HG03354 (cell line): ENCODE data around the gene CRADD.

Experiments
- ATAC-seq: cut with Tn5 transposase; IDR thresholded peaks from one replicate; pipeline ENCODE4 v1.9.1; 2021; ENCODE audit warnings: mild to moderate bottlenecking; ENCODE audit not compliant: unreplicated experiment, poor library complexity, severe bottlenecking

The CRADD gene

GRCh38 chr12:93825931-93826555, 148.9 kb downstream of the CRADD start:
- no peak for ATAC-seq

DNA sequence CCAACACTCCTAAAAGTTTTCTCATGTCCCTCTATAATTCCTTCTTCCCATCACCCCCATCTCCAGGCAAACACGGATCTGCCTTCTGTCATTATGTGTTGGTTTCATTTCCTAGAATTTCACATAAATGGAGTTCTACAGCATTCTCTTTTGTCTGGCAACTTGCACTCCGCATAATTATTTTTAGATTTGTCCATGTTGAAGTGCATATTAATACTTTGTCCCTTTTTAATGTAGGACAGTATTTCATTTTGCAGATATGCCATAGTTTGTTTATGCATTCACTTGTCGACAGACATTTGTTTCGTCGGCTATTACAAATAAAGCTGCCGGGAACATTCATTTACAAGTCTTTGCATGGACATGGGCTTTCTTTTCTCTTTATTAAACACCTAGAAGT, 150.0 kb downstream of the CRADD start:
- no peak for ATAC-seq

DNA sequence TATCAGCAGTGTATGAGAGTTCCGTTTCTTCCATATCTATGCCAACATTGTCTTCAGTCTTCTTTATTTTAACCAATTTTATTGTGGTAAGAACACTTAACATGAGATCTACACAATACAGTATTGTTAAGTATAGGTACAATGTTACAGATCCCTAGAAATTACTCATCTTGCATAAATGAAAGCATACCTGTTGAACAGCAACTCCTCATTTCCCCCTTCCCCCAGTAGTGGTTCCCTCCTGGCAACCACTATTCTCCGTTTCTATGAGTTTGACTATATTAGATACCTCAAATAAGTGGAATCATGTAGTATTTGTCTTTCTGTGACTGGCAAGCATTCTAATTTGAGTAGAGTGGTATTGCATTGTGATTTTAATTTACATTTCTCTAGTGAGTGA, 150.5 kb downstream of the CRADD start:
- no peak for ATAC-seq

- no peak for ATAC-seq
These were observed 151.8 kb downstream of the CRADD start for GRCh38 chr12:93829016-93829415.

- ATAC-seq = no peak
These were observed 154.2 kb downstream of the CRADD start for GRCh38 chr12:93831374-93831773.

DNA sequence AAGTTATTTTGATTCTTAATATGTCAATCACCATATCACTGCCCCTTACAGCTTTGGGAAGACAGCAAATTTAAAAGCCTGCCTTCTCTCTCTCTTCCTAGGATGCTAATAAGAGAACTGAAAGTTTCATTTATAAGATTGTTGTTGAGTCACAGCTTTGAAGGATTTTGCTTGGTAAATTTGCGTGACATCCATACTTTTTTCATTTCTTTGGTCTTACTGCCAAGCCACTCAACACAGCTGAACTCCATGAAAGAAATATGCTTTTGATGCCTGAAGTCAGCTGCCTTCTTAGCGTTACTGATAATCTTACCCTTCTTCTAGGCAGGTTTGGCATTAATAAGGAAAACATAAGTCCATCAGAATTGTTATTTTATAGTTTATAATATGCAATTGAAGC, 155.0 kb downstream of the CRADD start:
- ATAC-seq = no peak

DNA sequence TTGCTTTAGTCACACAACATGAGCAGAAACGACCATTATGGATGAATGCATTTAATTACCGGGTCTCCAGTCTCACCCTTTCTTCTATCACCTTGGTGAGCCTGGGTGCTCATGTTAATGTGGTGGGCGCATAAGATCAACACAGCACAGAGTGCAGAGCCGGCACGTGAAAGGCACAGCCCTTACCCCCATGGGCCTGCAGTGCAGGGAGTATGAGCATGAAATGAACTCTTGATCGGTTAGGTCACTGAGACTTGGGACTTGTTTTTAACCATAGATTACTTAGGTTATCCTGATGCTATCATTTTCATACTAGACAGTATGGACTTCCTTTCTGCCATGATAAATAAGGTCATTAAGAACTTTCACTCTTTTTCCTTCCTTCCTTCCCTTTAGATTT, 156.8 kb downstream of the CRADD start:
- ATAC-seq = no peak

DNA sequence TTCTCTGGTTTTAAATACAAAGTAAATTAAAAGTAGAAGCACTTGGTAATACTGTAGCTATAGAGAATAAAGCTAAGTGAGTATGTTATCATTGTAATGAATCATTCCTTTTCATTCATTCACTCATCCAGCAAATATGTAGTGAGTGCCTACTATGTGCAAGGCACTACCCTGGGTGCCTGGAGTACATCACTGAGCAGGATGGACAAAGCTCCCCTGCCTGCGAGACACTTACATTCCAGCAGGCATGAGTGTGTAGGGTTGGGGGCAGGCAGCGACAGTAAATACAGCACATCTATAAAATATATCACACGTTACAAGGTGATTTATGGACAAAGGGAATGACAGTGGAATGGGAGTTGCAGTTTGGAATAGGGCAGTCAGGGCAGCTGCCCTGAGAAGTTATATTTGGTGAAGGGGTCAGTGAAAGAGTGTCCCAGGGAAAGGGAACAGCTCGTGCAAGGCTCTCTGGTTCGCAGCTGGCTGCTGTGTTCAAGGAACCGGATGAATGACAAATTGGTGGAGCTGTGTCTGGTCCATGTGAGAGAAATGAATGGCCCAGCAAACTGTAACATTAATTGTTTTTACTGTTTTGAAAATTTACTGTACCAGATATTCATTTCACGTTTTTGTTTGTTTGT, 159.6 kb downstream of the CRADD start:
- no peak for ATAC-seq

- no peak for ATAC-seq
These were observed 161.0 kb downstream of the CRADD start for GRCh38 chr12:93838193-93838592.

DNA sequence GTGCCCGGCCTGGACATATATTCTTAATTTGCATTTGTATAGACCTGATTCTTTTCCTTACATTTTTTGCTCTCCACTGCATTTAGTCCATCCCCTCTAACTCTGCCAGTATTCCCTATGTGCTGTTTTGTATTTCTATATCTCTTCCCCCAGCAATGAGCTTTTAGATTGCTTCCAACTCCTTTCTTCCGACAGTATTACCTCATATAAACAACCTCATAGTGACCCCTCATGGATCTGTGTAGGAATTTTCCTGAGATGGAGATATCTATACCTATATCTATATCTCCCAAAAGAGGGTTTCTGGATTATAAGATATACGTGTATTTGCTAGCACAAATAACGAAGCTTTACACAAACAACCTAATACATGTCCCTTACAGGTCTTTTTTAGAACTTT, 161.9 kb downstream of the CRADD start:
- ATAC-seq = no peak

DNA sequence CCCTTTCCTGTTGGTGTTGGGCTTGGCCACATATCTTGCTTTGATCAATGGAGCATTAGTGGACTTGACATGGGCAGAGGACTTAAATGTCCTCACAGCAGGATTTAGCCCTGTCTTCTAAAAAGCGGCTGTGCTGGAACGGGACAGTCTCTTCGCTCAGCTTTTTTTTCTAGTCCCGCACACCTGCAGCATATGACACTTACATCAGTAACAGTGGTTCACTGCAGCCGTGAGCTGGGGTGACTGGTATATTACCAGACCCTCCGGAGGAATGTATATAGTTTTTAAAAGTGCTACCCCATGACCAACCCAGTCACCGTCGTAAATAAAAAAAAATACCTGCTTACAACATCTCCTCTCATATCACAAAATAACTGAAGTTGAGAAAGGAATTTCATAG, 164.5 kb downstream of the CRADD start:
- no peak for ATAC-seq

GRCh38 chr12:93844164-93844784, 167.1 kb downstream of the CRADD start:
- ATAC-seq = no peak

DNA sequence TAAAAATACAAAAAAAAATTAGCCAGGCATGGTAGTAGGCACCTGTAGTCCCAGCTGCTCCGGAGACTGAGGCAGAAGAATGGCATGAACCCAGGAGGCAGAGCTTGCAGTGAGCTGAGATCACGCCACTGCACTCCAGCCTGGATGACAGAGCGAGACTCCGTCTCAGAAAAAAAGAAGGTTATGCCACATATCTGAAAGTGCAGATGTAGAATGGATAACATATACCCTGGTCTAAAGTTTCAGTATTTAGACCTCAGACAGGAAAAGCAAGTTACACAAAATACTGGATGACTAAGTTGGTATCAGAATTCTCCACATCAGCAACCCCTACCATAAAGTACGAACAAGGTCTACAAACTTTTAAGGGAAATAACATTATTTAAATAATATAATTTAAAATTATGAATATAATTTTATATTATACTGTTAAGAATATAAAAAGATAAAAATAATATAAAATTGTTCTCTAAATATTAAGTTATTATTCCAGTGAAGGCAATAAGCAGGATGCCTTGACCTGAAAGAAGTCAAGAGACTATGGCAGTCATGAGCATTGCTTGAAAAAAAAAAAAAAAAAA, 169.9 kb downstream of the CRADD start:
- no peak for ATAC-seq

DNA sequence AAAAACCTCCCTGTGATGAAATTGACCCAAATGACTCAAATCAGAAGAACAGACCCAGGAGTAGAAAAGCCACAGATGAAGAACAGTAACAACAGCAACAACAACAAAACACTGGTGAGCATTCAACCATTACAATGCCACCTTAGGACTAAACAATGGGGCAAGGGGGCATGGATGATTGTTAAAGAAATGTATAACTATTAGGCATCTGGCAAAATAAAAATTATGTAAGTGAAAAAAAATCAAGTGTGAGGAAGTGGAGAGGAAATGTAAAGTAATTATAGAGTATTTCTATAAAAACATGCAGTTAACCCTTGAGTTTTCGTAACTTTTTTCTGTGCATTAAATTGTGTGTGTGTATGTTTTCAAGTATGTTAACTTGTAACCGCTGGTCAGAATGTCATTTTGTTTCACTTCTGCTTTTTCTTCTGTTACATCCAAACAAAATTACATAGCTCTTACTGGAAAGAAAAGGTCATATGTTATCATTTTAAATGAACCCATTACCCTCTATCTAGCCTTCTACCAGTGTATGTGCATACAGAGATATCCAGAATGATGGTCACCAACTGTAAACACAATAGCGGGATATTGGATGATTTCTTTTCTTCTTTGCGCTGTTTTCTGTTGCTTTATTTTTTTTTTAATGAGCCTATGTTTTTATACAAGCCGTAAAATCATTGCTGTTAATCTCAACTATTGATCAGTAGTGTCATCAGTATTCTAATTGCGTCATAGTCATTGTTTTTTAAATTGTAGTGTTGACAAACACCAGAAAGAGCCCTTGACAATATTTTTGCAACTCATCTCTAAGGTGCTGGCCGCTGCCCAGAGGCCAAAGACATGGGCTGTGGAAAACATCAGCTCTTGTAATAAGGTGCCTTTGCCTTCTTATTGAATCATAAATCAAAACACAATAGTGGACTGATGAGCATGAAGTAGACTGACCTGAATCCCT, 170.6 kb downstream of the CRADD start:
- ATAC-seq = peak; percentile 85

DNA sequence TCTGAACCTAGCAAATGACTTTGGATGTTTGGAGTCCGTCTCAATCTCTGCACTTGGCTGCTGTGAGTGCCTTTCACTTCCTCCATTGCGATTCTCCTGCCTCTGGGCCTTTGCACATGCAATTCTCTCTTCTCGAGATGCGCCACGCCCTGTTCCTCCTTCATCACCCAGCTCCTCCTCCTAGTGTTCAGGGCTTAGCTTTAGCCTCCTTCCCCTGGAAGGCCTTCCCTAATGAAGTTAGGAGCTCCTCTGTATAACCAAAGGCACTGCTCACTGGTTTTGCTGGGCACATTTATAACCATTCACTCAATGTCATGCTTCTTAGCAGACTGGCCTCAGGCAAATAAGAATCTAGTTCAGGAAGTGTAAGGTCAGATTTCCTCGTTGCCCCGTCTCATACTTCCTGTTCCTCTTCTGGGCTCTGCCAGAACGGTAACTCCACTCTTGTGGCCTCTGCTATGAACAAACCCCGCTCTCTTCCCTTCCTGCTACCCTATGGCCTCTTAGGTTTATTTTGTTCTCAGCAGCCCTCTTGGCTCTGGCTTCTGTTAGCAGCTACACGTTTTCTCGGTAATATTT, 171.4 kb downstream of the CRADD start:
- ATAC-seq = no peak

DNA sequence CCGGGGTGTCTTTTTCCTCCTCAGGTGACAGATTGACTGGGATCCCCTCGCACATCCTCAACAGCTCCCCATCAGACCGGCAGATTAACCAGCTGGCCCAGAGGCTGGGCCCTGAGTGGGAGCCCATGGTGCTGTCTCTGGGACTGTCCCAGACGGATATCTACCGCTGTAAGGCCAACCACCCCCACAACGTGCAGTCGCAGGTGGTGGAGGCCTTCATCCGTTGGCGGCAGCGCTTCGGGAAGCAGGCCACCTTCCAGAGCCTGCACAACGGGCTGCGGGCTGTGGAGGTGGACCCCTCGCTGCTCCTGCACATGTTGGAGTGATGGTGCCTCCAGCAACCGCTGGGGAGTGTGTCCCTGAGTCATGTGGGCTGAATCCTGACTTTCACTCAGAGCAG, 172.8 kb downstream of the CRADD start:
- no peak for ATAC-seq

DNA sequence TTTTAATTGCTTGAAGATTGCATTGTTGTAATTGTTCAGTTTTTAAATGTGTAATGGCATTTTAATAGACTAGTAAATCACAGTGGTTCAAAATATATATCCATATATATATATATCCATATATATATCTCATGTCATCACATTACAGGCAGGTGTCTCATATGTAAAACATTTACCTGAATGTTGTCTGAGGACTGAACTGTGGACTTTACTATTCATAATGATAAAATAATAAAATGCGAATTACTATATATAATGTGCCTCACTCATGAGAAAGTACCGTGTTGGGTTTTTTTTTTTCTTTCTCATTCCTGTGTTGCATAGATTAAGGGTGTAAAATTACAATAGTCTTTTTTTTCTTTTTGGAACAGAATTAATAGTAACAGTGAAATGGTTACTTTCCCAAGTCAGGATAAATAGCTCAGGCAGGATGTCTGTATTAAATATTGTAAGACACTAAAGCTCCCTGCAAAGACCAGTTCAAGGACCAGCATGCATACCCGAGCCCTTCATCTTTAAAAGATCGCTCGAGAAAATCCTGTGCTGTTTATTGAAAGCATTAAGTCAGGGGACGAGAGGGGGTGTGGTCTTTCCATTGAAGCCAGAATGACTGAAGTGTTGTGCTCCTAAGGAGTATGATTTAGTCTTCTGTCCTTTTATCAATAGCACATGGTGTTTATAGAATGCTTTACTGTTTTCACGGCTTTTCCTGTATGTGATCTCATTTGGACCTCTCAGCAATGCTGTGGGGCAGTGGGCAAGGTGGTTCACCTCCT, 173.5 kb downstream of the CRADD start:
- no peak for ATAC-seq

GRCh38 chr12:93851257-93851671, 174.1 kb downstream of the CRADD start:
- ATAC-seq = no peak

DNA sequence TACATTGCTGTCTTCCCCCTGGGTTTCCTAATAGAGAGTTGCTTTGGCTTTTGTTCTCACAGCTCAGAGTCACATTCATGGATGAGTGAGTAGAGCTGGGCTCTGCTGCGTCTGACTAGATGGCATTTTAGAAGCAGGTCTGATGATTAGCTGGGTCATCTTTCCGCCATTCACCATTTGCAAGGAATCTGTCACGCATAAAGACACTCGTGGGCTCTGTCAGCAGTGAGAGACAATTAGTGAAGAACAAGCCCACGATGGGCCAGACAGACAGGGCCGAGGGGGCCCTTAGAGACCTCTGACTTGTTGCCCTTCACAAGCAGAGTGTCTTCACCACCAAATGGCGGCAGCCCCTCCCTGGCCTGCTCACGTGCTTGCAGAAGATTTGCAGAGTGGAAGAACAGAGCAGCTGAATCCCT, 175.0 kb downstream of the CRADD start:
- ATAC-seq = no peak
